Epithelial cell of prostate (primary cell): ENCODE results near the gene HSD17B7.

Experiments used
- DNase-seq: peaks from one replicate; pipeline ENCODE4 v3.0.0-alpha.2; 2011; ENCODE audit warnings: low read depth, low spot score
- H3K27ac ChIP-seq: fragments of 450-650 bp; 2 replicates; pipeline ENCODE4 v1.5.1; 2017; ENCODE audit warnings: mild to moderate bottlenecking

The HSD17B7 gene

DNA sequence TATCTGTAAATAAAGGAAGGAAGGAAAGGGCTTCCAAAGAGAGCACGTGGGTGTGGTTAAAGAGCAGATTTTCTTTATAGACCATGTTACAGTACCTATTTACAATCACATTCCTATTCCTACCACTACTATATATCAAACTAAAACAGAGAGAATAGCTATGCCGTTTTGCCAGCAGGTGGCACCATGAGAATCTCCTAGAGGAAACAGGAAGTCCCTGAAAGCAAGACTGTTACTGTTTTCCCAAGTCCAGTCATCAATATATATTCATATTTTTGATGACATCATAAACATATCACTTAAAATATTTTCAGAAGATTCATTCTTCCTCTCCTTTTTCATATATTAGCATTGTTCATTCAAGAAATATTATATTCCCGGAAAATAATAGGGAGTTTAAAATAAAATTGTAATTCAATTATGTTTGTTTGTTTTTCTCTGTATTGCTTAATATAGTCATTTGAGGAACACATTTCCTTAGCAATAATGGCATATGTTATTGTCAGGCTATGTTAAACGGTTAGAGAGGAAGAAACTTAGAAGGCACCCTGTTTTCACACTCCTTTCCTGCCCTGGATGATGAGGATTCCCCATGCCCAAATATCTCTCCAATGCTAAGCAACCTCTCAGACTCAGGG lies 63.9 kb downstream of the HSD17B7 start:
- no peak overlapping the region for H3K27ac ChIP-seq
- no peak for DNase-seq

- H3K27ac ChIP-seq: no peak overlapping the region
- DNase-seq: no peak
Observed at GRCh38 chr1:162855461-162856150, 65.1 kb downstream of the HSD17B7 start.

DNA sequence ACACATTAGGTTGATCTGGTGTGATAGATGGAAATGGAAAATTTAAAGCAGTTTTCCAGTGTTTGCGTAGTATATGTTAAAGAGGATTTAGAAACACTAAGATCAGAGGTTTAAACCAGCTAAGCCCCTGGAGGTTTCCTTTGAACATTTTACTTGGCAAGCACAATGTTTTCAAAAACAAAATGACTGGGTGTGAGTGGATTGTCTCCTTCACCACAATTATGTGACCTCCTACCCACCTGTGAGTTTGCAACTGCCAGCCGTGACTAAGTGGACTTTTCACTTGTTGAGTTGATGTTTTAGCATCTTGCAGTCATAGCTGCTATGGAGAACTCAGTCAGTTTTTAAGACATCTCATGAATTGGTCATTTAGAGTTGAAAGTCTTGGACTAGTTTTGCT lies 65.8 kb downstream of the HSD17B7 start:
- peak; percentile 83 for DNase-seq
- H3K27ac ChIP-seq: no peak overlapping the region

GRCh38 chr1:162857850-162858249 lies 67.3 kb downstream of the HSD17B7 start:
- H3K27ac ChIP-seq: no peak overlapping the region
- no peak for DNase-seq

- no peak overlapping the region for H3K27ac ChIP-seq
Observed at GRCh38 chr1:162859191-162859590, 68.7 kb downstream of the HSD17B7 start.

GRCh38 chr1:162861101-162861500 lies 70.6 kb downstream of the HSD17B7 start, which contains the start of gene CCDC190:
Gene CCDC190, minus strand, starts transcription at chr1:162861175. Its CDS starts 1,529 bp downstream, at chr1:162859646.
- no peak within 1 kb of the TSS for H3K27ac ChIP-seq

More at GRCh38 chr1:162859191-162859590, 68.7 kb downstream of the HSD17B7 start:
- DNase-seq: no peak

DNA sequence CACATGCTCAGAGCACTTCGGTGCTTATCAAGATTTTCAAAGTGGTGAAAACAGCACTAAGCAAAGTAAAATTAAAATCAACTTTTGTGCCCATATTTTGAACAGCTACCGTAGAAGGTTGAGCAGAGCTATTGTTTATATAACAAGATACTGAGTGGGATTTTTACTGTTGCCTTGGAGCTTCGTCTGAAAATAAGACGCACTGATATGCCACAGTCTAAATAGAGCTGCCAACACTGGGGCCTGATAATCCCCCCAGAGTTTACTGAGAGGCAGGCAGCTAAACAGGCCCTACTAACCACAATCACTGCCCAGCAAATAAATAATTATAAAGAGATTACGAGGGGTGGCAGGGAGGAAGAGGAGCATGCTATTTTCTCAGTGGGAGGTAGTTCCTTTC lies 71.1 kb downstream of the HSD17B7 start:
- H3K27ac ChIP-seq: no peak overlapping the region
- DNase-seq: no peak

More at GRCh38 chr1:162861101-162861500, 70.6 kb downstream of the HSD17B7 start, which contains the start of gene CCDC190:
- no peak for DNase-seq
